Endothelial cell of umbilical vein (primary cell): Measurements from ENCODE around the gene NAGS. TPM values are rescaled to one million over a fixed set of nuclear protein-coding genes. Genes with fewer than 3 reads are reported as not detected.

Experiments used
- BruUV-seq: library from RNA; stranded (reverse); fragments of 400-500 nt; replicated peaks from 2 replicates; lab custom pipeline; 2021; lab: Mats Ljungman, UMichigan
- CTCF ChIA-PET: fragments of 300-600, 350-600 bp; sonication (Branson Sonifier 250); formaldehyde crosslinking; loops from one replicate; lab custom pipeline; 2021; ENCODE audit warnings: antibody characterized with exemption, inconsistent platforms; lab: Charles Lee
- POLR2A ChIA-PET: fragments of 300-600, 350-600 bp; sonication (Branson Sonifier 250); formaldehyde crosslinking; loops from one replicate; lab custom pipeline; 2021; ENCODE audit warnings: antibody characterized with exemption, inconsistent platforms; lab: Charles Lee
- DNase-seq: peaks from one replicate; pipeline ENCODE4 v3.0.0-alpha.2; 2011; ENCODE audit warnings: low read depth, low spot score
- FAIRE-seq: peaks from 2 replicates; lab custom pipeline; 2011; peaks lifted over from hg19 to GRCh38; lab: Jason Lieb, UNC
- H2AFZ ChIP-seq: 2 replicates; pipeline ENCODE4 v1.6.0; 2012; ENCODE audit warnings: low read depth, low read length, control low read depth, inconsistent platforms
- H3K27ac ChIP-seq: 2 replicates; pipeline ENCODE4 v1.5.1; 2011; ENCODE audit warnings: low read depth, mild to moderate bottlenecking, control low read depth, low read length, moderate library complexity; ENCODE audit not compliant: insufficient read depth
- H3K27me3 ChIP-seq, 2 experiments: 2 replicates each; pipeline versions ENCODE4 v1.6.0 to v1.6.1; 2011; ENCODE audit warnings: low read length in 2 of 2, mixed read lengths in 1 of 2; ENCODE audit not compliant: control insufficient read depth in 2 of 2, insufficient read depth in 2 of 2
- H3K36me3 ChIP-seq, 2 experiments: 2 replicates in 1 of 2; 3 replicates in 1 of 2; pipeline ENCODE4 v1.5.1; 2011; ENCODE audit warnings: low read length in 2 of 2, mild to moderate bottlenecking in 1 of 2, moderate library complexity in 1 of 2; ENCODE audit not compliant: control insufficient read depth in 2 of 2, insufficient read depth in 2 of 2; ENCODE audit errors: extremely low read depth in 1 of 2
- H3K4me1 ChIP-seq: 3 replicates; pipeline ENCODE4 v1.5.1; 2011; ENCODE audit warnings: mild to moderate bottlenecking, low read length; ENCODE audit not compliant: control insufficient read depth, insufficient read depth; ENCODE audit errors: extremely low read depth
- H3K4me2 ChIP-seq: 2 replicates; pipeline ENCODE4 v1.6.1; 2011; ENCODE audit warnings: low read length, control low read depth, mixed read lengths; ENCODE audit not compliant: insufficient read depth
- H3K4me3 ChIP-seq, 3 experiments: fragments of 200-600 bp in 1 of 3; sonication (generic), shearing (Covaris generic) in 1 of 3; replicated peaks in 1 of 3; 2 replicates each; pipeline ENCODE4 v1.5.1; 2011 to 2016; ENCODE audit warnings: control low read depth in 3 of 3, low read length in 3 of 3, mild to moderate bottlenecking in 2 of 3, inconsistent platforms in 1 of 3, low read depth in 1 of 3, moderate library complexity in 1 of 3; ENCODE audit not compliant: insufficient read depth in 1 of 3
- H3K79me2 ChIP-seq: 2 replicates; pipeline ENCODE4 v1.6.0; 2012; ENCODE audit warnings: low read length, inconsistent platforms; ENCODE audit not compliant: control insufficient read depth, insufficient read depth
- H3K9ac ChIP-seq: replicated peaks from 2 replicates; pipeline ENCODE3; 2011; ENCODE audit warnings: low read length, control low read depth; ENCODE audit not compliant: insufficient read depth; ENCODE audit errors: extremely low read depth
- H3K9me1 ChIP-seq: replicated peaks from 3 replicates; pipeline ENCODE4 v1.6.0; 2011; ENCODE audit warnings: mild to moderate bottlenecking, low read length; ENCODE audit not compliant: control insufficient read depth, insufficient read depth; ENCODE audit errors: extremely low read depth
- H3K9me3 ChIP-seq: replicated peaks from 2 replicates; pipeline ENCODE4 v1.5.1; 2012; ENCODE audit warnings: low read length, inconsistent platforms; ENCODE audit not compliant: control insufficient read depth, insufficient read depth
- H4K20me1 ChIP-seq: replicated peaks from 2 replicates; pipeline ENCODE3; 2011; ENCODE audit warnings: mild to moderate bottlenecking, low read length; ENCODE audit not compliant: control insufficient read depth, insufficient read depth; ENCODE audit errors: extremely low read depth
- CTCF ChIP-seq, 2 donors: IDR thresholded peaks; 1 replicate in 1 of 2; 2 replicates in 1 of 2; pipeline ENCODE4 v1.5.1; 2011; ENCODE audit warnings: low read length in 2 of 2, mild to moderate bottlenecking in 2 of 2, moderate library complexity in 2 of 2, control low read depth in 1 of 2, inconsistent platforms in 1 of 2, low read depth in 1 of 2; ENCODE audit not compliant: insufficient read depth in 1 of 2; ENCODE audit errors: extremely low read depth in 1 of 2
- EZH2 ChIP-seq: IDR thresholded peaks from 2 replicates; pipeline ENCODE4 v1.6.1; 2012; ENCODE audit warnings: borderline replicate concordance, low read depth, mild to moderate bottlenecking, moderate library complexity, low read length, inconsistent platforms; ENCODE audit not compliant: severe bottlenecking
- FOS ChIP-seq: IDR thresholded peaks from 2 replicates; pipeline ENCODE4 v1.6.1; 2011; ENCODE audit warnings: mild to moderate bottlenecking, low read length, moderate library complexity, borderline replicate concordance; ENCODE audit not compliant: insufficient read depth
- MAX ChIP-seq: IDR thresholded peaks from 2 replicates; pipeline ENCODE4 v1.6.1; 2011; ENCODE audit not compliant: insufficient read depth, insufficient read length
- MYC ChIP-seq: IDR thresholded peaks from one replicate; pipeline ENCODE4 v1.6.1; 2011; ENCODE audit warnings: mild to moderate bottlenecking, low read depth, low read length
- POLR2A ChIP-seq: IDR thresholded peaks from 2 replicates; pipeline ENCODE4 v1.6.1; 2012; ENCODE audit warnings: low read depth, mild to moderate bottlenecking, control low read depth, low read length
- POLR2AphosphoS5 ChIP-seq: IDR thresholded peaks from 2 replicates; pipeline ENCODE4 v1.6.1; 2012; ENCODE audit warnings: low read depth, mild to moderate bottlenecking, control low read depth, low read length, moderate library complexity; ENCODE audit not compliant: insufficient read depth
- dilution Hi-C: fragments of 300-500 bp; cut with MboI; formaldehyde crosslinking; loops from one replicate; pipeline ENCODE4 v1.15.0; 2019; ENCODE audit warnings: low sequenced_read_pairs; ENCODE audit not compliant: extremely low pct_ligation_motif_present
- intact Hi-C: fragments of 100-400 bp; cut with micrococcal nuclease; formaldehyde crosslinking; loops from one replicate; pipeline ENCODE4 v1.10.0; 2022
- polyA plus RNA-seq, 4 experiments: library from polyadenylated mRNA; depleted of rRNA in 3 of 4; stranded (reverse) in 3 of 4; unstranded in 1 of 4; fragments of >200 nt; gene quantifications; 2 replicates each; pipeline versions ENCODE4 v1.2.1 to v1.2.3, GENCODE V29; 2011 to 2012; ENCODE audit warnings: missing spikeins in 1 of 4
- total RNA-seq: library from RNA; stranded (reverse); gene quantifications from 2 replicates; pipeline ENCODE4 v1.2.3, GENCODE V29; 2021

The NAGS gene
- total and polyA plus RNA-seq, 2 donors (not counting 3 experiments of a cell fraction or from before 2014, with no cell fraction given), result 3.3 to 6.1 TPM

DNA sequence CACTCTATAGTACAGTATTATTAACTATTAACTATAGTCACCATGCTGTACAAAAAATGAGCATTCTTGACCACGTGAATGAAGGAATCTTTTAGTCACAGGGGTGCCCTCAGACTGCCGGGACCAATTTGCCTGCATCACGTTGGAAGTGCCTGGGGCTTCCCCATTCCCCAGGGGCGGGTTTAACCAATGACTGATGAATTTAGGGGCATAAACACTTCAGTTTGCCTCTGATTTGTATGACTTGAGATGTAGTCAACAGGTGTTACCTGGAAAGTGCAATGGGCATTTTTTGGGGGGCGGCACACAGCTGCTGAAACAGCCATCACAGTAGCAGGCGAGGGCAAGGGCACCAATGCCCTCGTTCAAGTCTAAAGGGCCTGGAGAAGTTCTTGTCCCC, 41.9 kb upstream of the NAGS start:
- intact Hi-C loops (no loop called here), dilution Hi-C loops (no loop called here)
- H4K20me1 ChIP-seq, result no peaks in the 10 kb centered on the region
- no peak for TF ChIP-seq CTCF (IDR thresholded peaks at IDR 0.05; ENCODE audit: extremely low read depth in 1 of 2, insufficient read depth in 1 of 2, low read depth in 1 of 2, low read length in 2 of 2)
- no peak for TF ChIP-seq MAX
- TF ChIP-seq FOS, result no peak
- no peak for TF ChIP-seq POLR2A
- TF ChIP-seq EZH2, result no peak
- no peak for TF ChIP-seq POLR2AphosphoS5
- TF ChIP-seq MYC, result no peak
- H3K9me1 ChIP-seq, result no peaks in the 10 kb centered on the region
- FAIRE-seq (no peak), DNase-seq (no peak)
- BruUV-seq, result no TSS peak
- no peak overlapping the region for H3K4me2 ChIP-seq
- peaks cover 3 to 8% of the 10 kb centered on the region in 2 experiments for H3K27me3 ChIP-seq
- no peak overlapping the region for H2AFZ ChIP-seq
- H3K36me3 ChIP-seq, result no peaks in the 10 kb centered on the region
- no peak overlapping the region for H3K4me3 ChIP-seq
- no peaks in the 10 kb centered on the region for H3K79me2 ChIP-seq
- H3K9me3 ChIP-seq, result no peaks in the 10 kb centered on the region
- no peak overlapping the region for H3K9ac ChIP-seq
- no peak overlapping the region for H3K27ac ChIP-seq
- ChIA-PET CTCF (interaction anchor here (1.8 to 2.0 kb wide), 2 partner anchors 19 to 52 kb away, joined by 8 to 12 read pairs; no protein-coding TSS in a partner anchor), POLR2A (no interaction called here)
- no peaks in the 10 kb centered on the region for H3K4me1 ChIP-seq
